Measurements from ENCODE around the gene TCTA.

- no peak for TF ChIP-seq CTCF (IDR thresholded peaks at IDR 0.05; ENCODE audit: borderline replicate concordance, extremely low read depth, low read length, poor library complexity, severe bottlenecking)
- TF ChIP-seq EZH2 (IDR thresholded peaks at IDR 0.05; ENCODE audit: borderline replicate concordance, low read depth, low read length, severe bottlenecking), result no peak
These were observed 10.4 kb downstream of the TCTA start, which contains the start of gene AMT for GRCh38 chr3:49422379-49423248.

Data from DND-41 (cell line).